ENCODE measurements around the gene TBCD.

Gene TBCD

DNA sequence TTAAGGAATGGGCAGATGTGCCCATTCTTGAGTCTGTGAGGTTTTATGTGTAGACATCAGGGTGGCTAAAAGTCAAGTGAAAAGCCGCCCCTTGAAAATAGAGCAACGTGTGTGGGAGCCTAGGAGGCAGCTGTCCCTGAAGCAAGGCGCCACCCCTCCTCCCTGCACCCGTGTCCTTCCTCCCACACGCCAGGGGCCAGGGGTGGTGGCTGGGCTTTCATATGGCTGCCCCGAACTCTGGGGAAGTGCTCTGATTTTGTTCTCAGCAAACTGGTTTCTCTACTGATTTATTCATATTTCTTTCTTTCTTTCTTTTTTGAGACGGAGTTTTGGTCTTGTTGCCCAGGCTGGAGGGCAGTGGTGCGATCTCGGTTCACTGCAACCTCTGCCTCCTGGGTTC is 83.3 kb downstream of the TBCD start:
- no peak for DNase-seq (ENCODE audit: low spot score)
- in situ Hi-C loops (cut with MboI; ENCODE audit: low sequenced_read_pairs, unreplicated experiment), result no loop called here
- TF ChIP-seq, protein P1, sequence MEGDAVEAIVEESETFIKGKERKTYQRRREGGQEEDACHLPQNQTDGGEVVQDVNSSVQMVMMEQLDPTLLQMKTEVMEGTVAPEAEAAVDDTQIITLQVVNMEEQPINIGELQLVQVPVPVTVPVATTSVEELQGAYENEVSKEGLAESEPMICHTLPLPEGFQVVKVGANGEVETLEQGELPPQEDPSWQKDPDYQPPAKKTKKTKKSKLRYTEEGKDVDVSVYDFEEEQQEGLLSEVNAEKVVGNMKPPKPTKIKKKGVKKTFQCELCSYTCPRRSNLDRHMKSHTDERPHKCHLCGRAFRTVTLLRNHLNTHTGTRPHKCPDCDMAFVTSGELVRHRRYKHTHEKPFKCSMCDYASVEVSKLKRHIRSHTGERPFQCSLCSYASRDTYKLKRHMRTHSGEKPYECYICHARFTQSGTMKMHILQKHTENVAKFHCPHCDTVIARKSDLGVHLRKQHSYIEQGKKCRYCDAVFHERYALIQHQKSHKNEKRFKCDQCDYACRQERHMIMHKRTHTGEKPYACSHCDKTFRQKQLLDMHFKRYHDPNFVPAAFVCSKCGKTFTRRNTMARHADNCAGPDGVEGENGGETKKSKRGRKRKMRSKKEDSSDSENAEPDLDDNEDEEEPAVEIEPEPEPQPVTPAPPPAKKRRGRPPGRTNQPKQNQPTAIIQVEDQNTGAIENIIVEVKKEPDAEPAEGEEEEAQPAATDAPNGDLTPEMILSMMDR (IDR thresholded peaks at IDR 0.05; ENCODE audit: borderline replicate concordance, control extremely low read depth, extremely low read depth, insufficient read depth, missing control alignments), result no peak

DNA sequence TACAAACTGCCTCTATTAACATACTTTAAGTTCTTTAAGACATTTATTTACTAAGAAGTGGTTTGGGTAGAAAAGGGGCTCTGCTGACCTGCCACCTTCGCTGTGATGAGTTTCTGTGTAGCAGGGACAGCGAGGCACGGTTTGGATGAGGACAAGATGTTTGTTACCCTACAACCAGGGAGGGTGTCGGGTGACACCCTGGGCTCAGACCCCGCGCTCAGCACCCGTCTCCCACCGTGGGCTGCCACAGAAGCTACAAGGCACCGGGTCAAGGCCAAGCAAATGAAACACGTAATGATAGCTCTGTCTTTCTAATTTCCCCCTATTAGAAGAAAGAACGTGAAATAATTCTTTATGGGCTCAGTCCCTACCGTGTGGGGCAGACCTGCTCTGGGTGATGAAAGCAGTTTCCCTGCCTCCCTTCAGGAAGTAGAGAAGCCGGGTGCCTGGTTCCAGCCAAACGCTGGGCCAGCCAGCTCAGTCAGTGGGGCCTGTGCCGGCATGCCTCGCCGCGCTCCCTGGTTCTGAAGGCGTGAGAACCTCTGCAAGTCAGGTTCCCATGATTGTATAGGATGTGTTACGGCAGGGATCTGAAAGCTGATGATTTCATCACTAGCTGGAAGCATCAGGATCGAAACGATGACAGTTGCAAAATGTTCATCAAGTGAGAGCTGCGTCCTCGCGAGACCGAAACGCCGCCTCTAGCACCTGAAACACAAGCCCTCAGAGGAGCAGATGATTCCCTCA is 84.1 kb downstream of the TBCD start:
- TF ChIP-seq, protein P1 (IDR thresholded peaks at IDR 0.05; ENCODE audit: borderline replicate concordance, control extremely low read depth, extremely low read depth, insufficient read depth, missing control alignments), result no peak
- DNase-seq (ENCODE audit: low spot score), result no peak
- in situ Hi-C loops (cut with MboI; ENCODE audit: low sequenced_read_pairs, unreplicated experiment), result no loop called here

DNA sequence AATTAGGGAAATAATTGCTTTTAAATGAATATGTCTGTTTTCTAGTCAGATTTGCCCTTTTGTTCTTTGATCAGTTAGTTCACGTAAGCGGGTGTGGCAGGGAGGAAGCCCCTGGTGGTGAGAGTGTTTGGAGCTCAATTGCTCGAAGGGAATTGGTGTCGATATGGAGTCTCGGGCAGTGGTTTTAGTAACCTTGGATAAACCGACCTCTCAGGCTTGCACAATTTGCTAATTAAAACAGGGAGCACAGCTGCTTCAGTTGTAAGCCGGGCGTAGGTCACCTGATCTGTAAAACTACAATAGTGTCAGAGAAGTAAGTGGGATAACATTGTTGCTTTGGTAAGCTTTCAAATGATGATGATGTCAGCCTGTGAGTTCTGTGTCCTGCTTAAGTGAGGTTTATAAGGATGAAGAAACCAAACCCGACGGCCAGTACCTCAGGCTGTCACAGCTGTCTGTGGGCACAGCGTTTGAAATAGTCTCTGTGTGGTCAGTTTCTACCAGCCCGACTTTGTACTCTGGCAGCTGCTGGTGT is 85.0 kb downstream of the TBCD start:
- TF ChIP-seq, protein P1 (IDR thresholded peaks at IDR 0.05; ENCODE audit: borderline replicate concordance, control extremely low read depth, extremely low read depth, insufficient read depth, missing control alignments), result no peak
- no peak for DNase-seq (ENCODE audit: low spot score)
- in situ Hi-C loops (cut with MboI; ENCODE audit: low sequenced_read_pairs, unreplicated experiment), result no loop called here

DNA sequence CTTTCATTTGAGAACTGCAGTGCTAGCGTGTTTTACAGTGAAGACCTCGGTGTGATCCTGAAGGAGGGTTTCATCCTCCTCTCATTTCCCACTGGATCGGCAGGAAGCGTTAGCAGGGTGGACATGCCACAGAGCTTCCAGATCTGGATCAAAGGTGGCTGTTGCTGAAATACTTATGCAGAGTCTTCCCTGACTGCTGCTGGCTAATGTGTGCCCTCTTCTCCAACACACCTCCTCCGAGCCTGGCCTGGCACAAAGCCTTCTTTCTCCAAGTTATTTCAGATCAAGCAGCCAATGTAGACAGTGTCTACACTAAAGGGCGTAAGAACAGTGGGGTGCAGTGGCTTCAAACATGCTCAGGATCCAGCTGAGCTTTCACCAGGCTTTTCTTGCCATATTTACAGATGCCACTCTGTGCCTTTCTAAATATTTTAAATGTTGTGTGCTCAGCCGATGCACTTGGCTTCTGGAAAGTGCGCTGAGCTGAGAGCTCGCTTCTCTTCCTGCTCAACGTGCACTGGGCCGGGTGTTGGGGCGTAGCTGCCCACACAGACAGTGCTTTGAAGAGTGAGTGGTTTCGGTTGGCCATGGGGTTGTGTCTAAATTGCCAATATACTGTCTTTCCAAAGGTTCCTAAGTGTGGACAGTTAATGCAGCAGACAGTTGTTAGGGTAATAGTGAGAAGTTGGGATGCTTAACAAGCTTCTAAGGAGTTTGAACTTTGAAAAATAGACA is 85.9 kb downstream of the TBCD start:
- TF ChIP-seq, protein P1 (IDR thresholded peaks at IDR 0.05; ENCODE audit: borderline replicate concordance, control extremely low read depth, extremely low read depth, insufficient read depth, missing control alignments), result no peak
- in situ Hi-C loops (cut with MboI; ENCODE audit: low sequenced_read_pairs, unreplicated experiment), result no loop called here
- no peak for DNase-seq (ENCODE audit: low spot score)

DNA sequence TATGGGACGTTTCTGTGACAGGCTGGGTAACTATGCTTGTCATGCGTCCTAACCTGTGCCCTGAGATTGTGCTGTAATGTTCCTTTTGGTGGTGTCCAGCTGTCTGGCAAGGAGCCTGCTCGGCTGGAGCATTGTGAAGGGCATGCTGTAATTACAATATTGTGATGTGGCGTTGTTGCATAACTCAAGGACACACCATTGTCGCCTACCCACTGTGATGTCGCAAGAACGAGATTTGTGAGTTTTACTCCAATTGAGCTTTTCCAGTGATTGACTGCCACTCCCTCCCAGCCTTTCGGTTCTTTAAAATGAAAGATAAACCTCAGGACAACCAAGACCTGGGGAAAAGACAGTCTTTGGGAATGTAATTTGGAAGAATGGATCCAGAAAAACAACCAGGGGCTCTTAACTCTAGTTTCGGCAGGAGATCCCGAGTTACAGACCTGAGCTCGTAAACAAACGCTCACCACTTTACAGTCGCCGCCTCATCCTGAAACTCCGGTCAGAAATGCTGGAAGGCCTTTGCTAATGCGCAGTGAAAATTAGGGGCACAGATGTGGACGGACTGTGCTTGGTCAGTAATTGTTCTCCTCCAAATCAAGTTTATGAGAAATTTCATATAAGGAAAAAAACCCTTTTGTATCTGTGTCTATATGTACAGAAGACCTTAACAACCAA is 86.7 kb downstream of the TBCD start:
- in situ Hi-C loops (cut with MboI; ENCODE audit: low sequenced_read_pairs, unreplicated experiment), result no loop called here
- DNase-seq (ENCODE audit: low spot score), result no peak
- TF ChIP-seq, protein P1 (IDR thresholded peaks at IDR 0.05; ENCODE audit: borderline replicate concordance, control extremely low read depth, extremely low read depth, insufficient read depth, missing control alignments), result no peak

DNA sequence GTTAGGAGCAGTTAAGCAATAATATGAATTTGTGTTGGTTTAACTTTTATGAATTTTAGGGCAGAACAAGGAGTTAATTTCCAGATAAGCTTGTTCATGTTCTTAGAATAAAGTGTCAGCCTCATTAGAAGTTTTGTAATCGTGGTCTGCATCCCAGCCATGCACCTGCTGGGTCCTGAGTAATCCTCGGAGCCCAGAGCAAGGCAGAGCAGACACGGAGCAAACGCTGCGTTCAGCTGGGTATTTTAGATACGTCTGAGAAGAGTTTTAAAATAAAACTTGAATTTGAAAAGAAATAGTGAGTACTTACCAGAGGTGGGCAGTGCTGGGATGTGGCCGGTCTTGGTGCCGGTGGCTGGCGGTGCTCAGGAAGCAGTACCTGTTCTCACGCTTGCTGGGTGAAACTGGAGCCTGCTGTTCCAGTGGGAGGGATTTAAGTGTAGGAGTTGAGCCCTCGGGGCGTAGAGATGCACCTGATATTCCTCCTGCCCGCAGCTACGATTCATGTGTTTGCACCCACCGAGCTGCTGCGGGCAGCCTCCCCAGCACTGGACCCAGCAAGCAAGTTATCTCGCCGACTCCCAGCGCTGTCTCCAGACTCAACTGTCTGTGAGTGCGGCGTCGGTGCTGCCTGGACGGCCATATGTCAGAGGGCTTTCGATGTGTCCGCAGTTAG is 87.9 kb downstream of the TBCD start, which contains the start of gene ZNF750:
Gene ZNF750 (minus strand): TSS at position 406 of the 676 bp plus-strand sequence. CDS start 7,568 bp downstream, outside the sequence.
- TF ChIP-seq, protein P1 (IDR thresholded peaks at IDR 0.05; ENCODE audit: borderline replicate concordance, control extremely low read depth, extremely low read depth, insufficient read depth, missing control alignments), result no peak
- no peak for DNase-seq (ENCODE audit: low spot score)
- in situ Hi-C loops (cut with MboI; ENCODE audit: low sequenced_read_pairs, unreplicated experiment), result no loop called here

Measured in GM13976 (cell line).